H1 (cell line): ENCODE data around the gene PPP2R3A.

Experiments used
- ASH2L ChIP-seq: fragments of 200-600, 300-600 bp; sonication (generic); IDR thresholded peaks from one replicate; pipeline ENCODE4 v1.7.1; 2017; ENCODE audit warnings: low read length
- BACH1 ChIP-seq: IDR thresholded peaks from 2 replicates; pipeline ENCODE4 v1.6.1; 2012; ENCODE audit warnings: low read length, improper control_type of control experiment
- CTCF ChIP-seq, 3 experiments: IDR thresholded peaks; 1 replicate in 2 of 3; 2 replicates in 1 of 3; pipeline versions ENCODE4 v1.5.1 to v1.6.1; 2011; ENCODE audit warnings: low read length in 3 of 3, mild to moderate bottlenecking in 3 of 3, inconsistent platforms in 2 of 3, low read depth in 1 of 3, moderate library complexity in 1 of 3; ENCODE audit not compliant: insufficient read depth in 1 of 3; ENCODE audit errors: control extremely low read depth in 1 of 3
- EZH2 ChIP-seq: fragments of 200-600 bp; sonication (generic); IDR thresholded peaks from 2 replicates; pipeline ENCODE4 v1.7.1; 2012; ENCODE audit warnings: low read depth, mild to moderate bottlenecking, moderate library complexity, low read length, inconsistent platforms; ENCODE audit not compliant: severe bottlenecking
- POLR2A ChIP-seq, 2 experiments: IDR thresholded peaks; 1 replicate in 1 of 2; 2 replicates in 1 of 2; pipeline ENCODE4 v1.6.1; 2011; ENCODE audit warnings: low read depth in 2 of 2, low read length in 2 of 2, mild to moderate bottlenecking in 2 of 2; ENCODE audit errors: control extremely low read depth in 1 of 2
- RAD21 ChIP-seq, 2 experiments: IDR thresholded peaks in 1 of 2; conservative IDR thresholded peaks in 1 of 2; 2 replicates each; pipeline ENCODE4 v1.6.1; 2011; ENCODE audit warnings: low read depth in 2 of 2, low read length in 2 of 2, improper control_type of control experiment in 1 of 2, inconsistent platforms in 1 of 2, mild to moderate bottlenecking in 1 of 2, moderate library complexity in 1 of 2

- TF ChIP-seq CTCF (IDR thresholded peaks at IDR 0.05; ENCODE audit: control extremely low read depth in 1 of 3, insufficient read depth in 1 of 3, low read depth in 1 of 3, low read length in 3 of 3) (no peak), POLR2A (IDR thresholded peaks at IDR 0.05; ENCODE audit: control extremely low read depth in 1 of 2, low read depth in 2 of 2, low read length in 2 of 2) (no peak), BACH1 (no peak), RAD21 (IDR thresholded peaks at IDR 0.05 in 1 of 2, conservative IDR thresholded peaks at IDR 0.05 in 1 of 2; ENCODE audit: low read depth in 2 of 2, low read length in 2 of 2) (no peak), EZH2 (no peak), ASH2L (no peak)
Measured at GRCh38 chr3:136197159-136197793, 231.7 kb downstream of the PPP2R3A start.
